ENCODE data around the gene SRPK2.

The SRPK2 gene

GRCh38 chr7:105084581-105084980 lies 304.1 kb downstream of the SRPK2 start:
- no peak overlapping the region for H3K27ac ChIP-seq
- H3K4me3 ChIP-seq (ENCODE audit: low read depth, low read length): no peak overlapping the region
- H3K79me2 ChIP-seq: no peaks in the 10 kb centered on the region
- no peaks in the 10 kb centered on the region for H3K36me3 ChIP-seq (ENCODE audit: control insufficient read depth, insufficient read depth, low read length)
- no peak overlapping the region for H3K9ac ChIP-seq
- H3K9me3 ChIP-seq (ENCODE audit: control insufficient read depth, low read length): no peaks in the 10 kb centered on the region
- no peak for TF ChIP-seq CTCF (IDR thresholded peaks at IDR 0.05)
- H3K27me3 ChIP-seq (ENCODE audit: control insufficient read depth, insufficient read depth, low read length): no peaks in the 10 kb centered on the region
- no peaks in the 10 kb centered on the region for H3K4me1 ChIP-seq
- no peak overlapping the region for H3K4me2 ChIP-seq (ENCODE audit: low read length)
- H2AFZ ChIP-seq: no peak overlapping the region

- TF ChIP-seq CTCF (IDR thresholded peaks at IDR 0.05): no peak
- Histone ChIP-seq H3K27me3 (ENCODE audit: control insufficient read depth, insufficient read depth, low read length) (no peaks in the 10 kb centered on the region), H3K27ac (no peak overlapping the region), H3K4me3 (ENCODE audit: low read depth, low read length) (no peak overlapping the region), H3K9ac (no peak overlapping the region), H3K79me2 (no peaks in the 10 kb centered on the region), H3K4me2 (ENCODE audit: low read length) (no peak overlapping the region), H3K4me1 (no peaks in the 10 kb centered on the region), H2AFZ (no peak overlapping the region), H3K9me3 (ENCODE audit: control insufficient read depth, low read length) (no peaks in the 10 kb centered on the region), H3K36me3 (ENCODE audit: control insufficient read depth, insufficient read depth, low read length) (no peaks in the 10 kb centered on the region)
Observed at GRCh38 chr7:105079348-105079747, 309.4 kb downstream of the SRPK2 start.

GRCh38 chr7:105073143-105073542 lies 315.6 kb downstream of the SRPK2 start:
- H3K4me3 ChIP-seq (ENCODE audit: low read depth, low read length): no peak overlapping the region
- H3K4me1 ChIP-seq: no peaks in the 10 kb centered on the region
- no peak overlapping the region for H3K4me2 ChIP-seq (ENCODE audit: low read length)
- no peaks in the 10 kb centered on the region for H3K9me3 ChIP-seq (ENCODE audit: control insufficient read depth, low read length)
- no peak for TF ChIP-seq CTCF (IDR thresholded peaks at IDR 0.05)
- H3K9ac ChIP-seq: no peak overlapping the region
- H3K36me3 ChIP-seq (ENCODE audit: control insufficient read depth, insufficient read depth, low read length): no peaks in the 10 kb centered on the region
- no peak overlapping the region for H3K27ac ChIP-seq
- peaks cover 8% of the 10 kb centered on the region for H3K79me2 ChIP-seq
- H2AFZ ChIP-seq: no peak overlapping the region
- H3K27me3 ChIP-seq (ENCODE audit: control insufficient read depth, insufficient read depth, low read length): no peaks in the 10 kb centered on the region

GRCh38 chr7:105068886-105069285 lies 319.8 kb downstream of the SRPK2 start:
- Histone ChIP-seq H3K36me3 (ENCODE audit: control insufficient read depth, insufficient read depth, low read length) (no peaks in the 10 kb centered on the region), H2AFZ (no peak overlapping the region), H3K4me3 (ENCODE audit: low read depth, low read length) (no peak overlapping the region), H3K79me2 (peaks cover 8% of the 10 kb centered on the region), H3K27ac (no peak overlapping the region), H3K4me1 (no peaks in the 10 kb centered on the region), H3K4me2 (ENCODE audit: low read length) (no peak overlapping the region), H3K9me3 (ENCODE audit: control insufficient read depth, low read length) (no peaks in the 10 kb centered on the region), H3K9ac (no peak overlapping the region), H3K27me3 (ENCODE audit: control insufficient read depth, insufficient read depth, low read length) (no peaks in the 10 kb centered on the region)
- TF ChIP-seq CTCF (IDR thresholded peaks at IDR 0.05): no peak

GRCh38 chr7:105067691-105068090 lies 321.0 kb downstream of the SRPK2 start:
- TF ChIP-seq CTCF (IDR thresholded peaks at IDR 0.05): no peak
- H3K27ac ChIP-seq: no peak overlapping the region
- no peaks in the 10 kb centered on the region for H3K36me3 ChIP-seq (ENCODE audit: control insufficient read depth, insufficient read depth, low read length)

More at GRCh38 chr7:105067691-105068090, 321.0 kb downstream of the SRPK2 start:
- Histone ChIP-seq H3K4me3 (ENCODE audit: low read depth, low read length) (no peak overlapping the region), H3K27me3 (ENCODE audit: control insufficient read depth, insufficient read depth, low read length) (no peaks in the 10 kb centered on the region), H3K9ac (no peak overlapping the region), H3K4me2 (ENCODE audit: low read length) (no peak overlapping the region), H3K79me2 (peaks cover 8% of the 10 kb centered on the region), H3K9me3 (ENCODE audit: control insufficient read depth, low read length) (no peaks in the 10 kb centered on the region), H3K4me1 (no peaks in the 10 kb centered on the region), H2AFZ (no peak overlapping the region)
